Fibroblast of peridontal ligament (primary cell): Measurements from ENCODE around the gene TYK2.
A peak's percentile ranks its signal among the peaks of the same experiment; 100 is the strongest.
"Not testable (repeated sequence)": the region's sequence is repeated elsewhere in the genome, so short reads cannot be mapped to it uniquely, and the experiment has no call there.

Source experiments
- DNase-seq: peaks from one replicate; pipeline ENCODE4 v3.0.0-alpha.2; 2010; ENCODE audit errors: extremely low read depth

Gene TYK2

GRCh38 chr19:10372690-10373089, 7.7 kb downstream of the TYK2 start:
- DNase-seq, result no peak

GRCh38 chr19:10368101-10368803, 12.1 kb downstream of the TYK2 start:
- DNase-seq, result no peak

GRCh38 chr19:10366950-10367512, 13.3 kb downstream of the TYK2 start:
- not testable (repeated sequence) for DNase-seq

- DNase-seq, result no peak
Observed at GRCh38 chr19:10365518-10365917, 14.9 kb downstream of the TYK2 start.

GRCh38 chr19:10364644-10365043, 15.7 kb downstream of the TYK2 start:
- DNase-seq, result no peak

- no peak for DNase-seq
Observed at GRCh38 chr19:10363789-10364281, 16.5 kb downstream of the TYK2 start.

GRCh38 chr19:10362259-10362658, 18.1 kb downstream of the TYK2 start:
- no peak for DNase-seq

GRCh38 chr19:10361569-10362011, 18.8 kb downstream of the TYK2 start:
- no peak for DNase-seq

- no peak for DNase-seq
Observed at GRCh38 chr19:10356431-10356830, 23.9 kb downstream of the TYK2 start.

GRCh38 chr19:10353793-10354391, 26.5 kb downstream of the TYK2 start:
- DNase-seq, result no peak

- DNase-seq, result no peak
Observed at GRCh38 chr19:10352764-10353671, 27.4 kb downstream of the TYK2 start.

- no peak for DNase-seq
Observed at GRCh38 chr19:10346509-10346908, 33.9 kb downstream of the TYK2 start.

GRCh38 chr19:10344780-10345179, 35.6 kb downstream of the TYK2 start:
- DNase-seq, result no peak

- no peak for DNase-seq
Observed at GRCh38 chr19:10343495-10343894, 36.9 kb downstream of the TYK2 start.

GRCh38 chr19:10339977-10340376, 40.4 kb downstream of the TYK2 start:
- no peak for DNase-seq

GRCh38 chr19:10339380-10339960, 40.9 kb downstream of the TYK2 start, which contains the start of gene ICAM3:
Gene ICAM3 (minus strand): TSS chr19:10339624. CDS start chr19:10339614, 10 bp downstream.
- no peak for DNase-seq

- DNase-seq, result no peak
Observed at GRCh38 chr19:10338940-10339339, 41.4 kb downstream of the TYK2 start.

GRCh38 chr19:10336725-10337124, 43.6 kb downstream of the TYK2 start:
- not testable (repeated sequence) for DNase-seq

- no peak for DNase-seq
Observed at GRCh38 chr19:10335352-10335985, 44.9 kb downstream of the TYK2 start.

- peak; percentile 91 for DNase-seq
Observed at GRCh38 chr19:10334588-10335351, 45.6 kb downstream of the TYK2 start.
